Effector memory CD4-positive, alpha-beta T cell (primary cell): ENCODE results near the gene USP6NL.

ENCODE experiments used
- DNase-seq, 3 donors: peaks; one replicate each; pipeline ENCODE4 v3.0.0-alpha.2; 2020
- H3K27ac ChIP-seq: 2 replicates; pipeline ENCODE4 v1.7.0; 2013; ENCODE audit warnings: mild to moderate bottlenecking, low read length, moderate library complexity; ENCODE audit not compliant: insufficient read depth, poor library complexity, severe bottlenecking
- H3K27me3 ChIP-seq: replicated peaks from 2 replicates; pipeline ENCODE4 v1.7.0; 2013; ENCODE audit warnings: mild to moderate bottlenecking, low read length; ENCODE audit not compliant: insufficient read depth, control insufficient read depth, poor library complexity, severe bottlenecking
- H3K36me3 ChIP-seq: 2 replicates; pipeline ENCODE4 v1.7.0; 2013; ENCODE audit warnings: mild to moderate bottlenecking, low read length, moderate library complexity; ENCODE audit not compliant: control insufficient read depth, insufficient read depth
- H3K4me1 ChIP-seq: 2 replicates; pipeline ENCODE4 v1.7.0; 2013; ENCODE audit warnings: low read length, mild to moderate bottlenecking; ENCODE audit not compliant: control insufficient read depth, insufficient read depth, poor library complexity, severe bottlenecking
- H3K4me3 ChIP-seq: 2 replicates; pipeline ENCODE4 v1.7.0; 2013; ENCODE audit warnings: low read length, low read depth, mild to moderate bottlenecking; ENCODE audit not compliant: insufficient read depth, poor library complexity, severe bottlenecking
- H3K9me3 ChIP-seq: 2 replicates; pipeline ENCODE4 v1.7.0; 2013; ENCODE audit warnings: mild to moderate bottlenecking, low read length, moderate library complexity; ENCODE audit not compliant: control insufficient read depth

Gene USP6NL

GRCh38 chr10:11415095-11415494 is 196.4 kb downstream of the USP6NL start:
- Histone ChIP-seq H3K27ac (no peak overlapping the region), H3K27me3 (no peaks in the 10 kb centered on the region), H3K4me3 (no peak overlapping the region), H3K36me3 (no peaks in the 10 kb centered on the region), H3K4me1 (no peaks in the 10 kb centered on the region), H3K9me3 (no peaks in the 10 kb centered on the region)
- DNase-seq, result no peak

- H3K27ac ChIP-seq, result no peak overlapping the region
- DNase-seq, result no peak
- no peaks in the 10 kb centered on the region for H3K36me3 ChIP-seq
- no peaks in the 10 kb centered on the region for H3K9me3 ChIP-seq
- no peaks in the 10 kb centered on the region for H3K4me1 ChIP-seq
- H3K4me3 ChIP-seq, result no peak overlapping the region
- H3K27me3 ChIP-seq, result no peaks in the 10 kb centered on the region
These were observed 197.0 kb downstream of the USP6NL start for GRCh38 chr10:11414314-11415038.

DNA sequence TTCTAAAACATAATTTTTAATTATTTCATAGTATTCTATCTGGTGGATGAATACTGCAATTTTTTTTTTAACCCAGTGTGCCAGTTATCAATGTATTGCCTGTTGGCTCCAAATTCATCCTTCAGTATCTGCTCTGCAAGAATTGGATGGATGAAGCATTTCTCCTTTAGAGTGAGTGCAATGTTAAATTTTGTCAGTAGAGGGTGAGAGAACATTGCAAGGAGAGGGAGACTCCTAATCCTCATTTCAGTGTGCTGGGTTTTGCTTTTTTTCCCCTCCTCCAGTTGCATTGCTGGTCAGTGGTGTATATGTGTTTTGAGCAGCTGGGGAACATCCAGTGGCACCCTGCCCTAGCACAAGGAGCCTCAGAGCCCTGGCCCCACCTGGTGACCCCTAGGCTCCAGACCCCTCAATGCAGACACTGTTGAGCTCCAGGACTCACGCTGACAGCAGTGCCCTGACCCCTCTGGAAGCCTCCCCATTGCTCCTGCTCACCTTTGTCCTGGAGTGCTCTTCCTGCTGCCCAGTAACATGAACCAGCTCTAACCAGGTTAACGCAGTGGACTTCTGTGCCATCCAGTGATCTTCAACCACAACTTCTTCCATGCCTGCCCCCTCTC is 199.4 kb downstream of the USP6NL start:
- Histone ChIP-seq H3K4me1 (peaks cover 14% of the 10 kb centered on the region), H3K9me3 (no peaks in the 10 kb centered on the region), H3K4me3 (no peak overlapping the region), H3K36me3 (no peaks in the 10 kb centered on the region), H3K27ac (no peak overlapping the region), H3K27me3 (no peaks in the 10 kb centered on the region)
- no peak for DNase-seq

DNA sequence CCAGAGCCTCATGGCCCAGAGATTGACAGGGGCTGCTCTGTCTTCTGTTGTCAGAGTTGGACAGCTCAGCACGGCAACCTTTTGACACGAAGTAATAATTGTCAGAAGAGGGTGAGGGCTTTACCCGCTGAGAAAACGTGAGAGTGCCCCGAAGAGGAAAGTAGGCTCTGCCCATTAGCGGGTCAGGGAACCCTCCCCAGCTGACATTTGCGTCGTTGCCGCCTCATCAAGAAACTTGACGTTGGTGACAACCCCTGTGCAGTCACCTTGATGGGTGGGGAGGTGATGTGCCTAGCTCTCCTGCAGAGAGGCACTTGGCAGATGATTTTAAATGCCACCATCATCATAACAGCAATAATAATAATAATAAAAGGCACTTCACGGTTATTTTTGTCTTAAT is 202.1 kb downstream of the USP6NL start:
- no peaks in the 10 kb centered on the region for H3K27me3 ChIP-seq
- H3K36me3 ChIP-seq, result no peaks in the 10 kb centered on the region
- no peak for DNase-seq
- H3K4me3 ChIP-seq, result no peak overlapping the region
- H3K4me1 ChIP-seq, result peaks cover 14% of the 10 kb centered on the region
- no peak overlapping the region for H3K27ac ChIP-seq
- H3K9me3 ChIP-seq, result no peaks in the 10 kb centered on the region

- peak overlapping the region; percentile 11 for H3K4me3 ChIP-seq
- H3K9me3 ChIP-seq, result no peaks in the 10 kb centered on the region
- peaks cover 14% of the 10 kb centered on the region for H3K4me1 ChIP-seq
- no peaks in the 10 kb centered on the region for H3K27me3 ChIP-seq
- no peak overlapping the region for H3K27ac ChIP-seq
- DNase-seq, result no peak
- no peaks in the 10 kb centered on the region for H3K36me3 ChIP-seq
These were observed 203.5 kb downstream of the USP6NL start for GRCh38 chr10:11407939-11408338.

DNA sequence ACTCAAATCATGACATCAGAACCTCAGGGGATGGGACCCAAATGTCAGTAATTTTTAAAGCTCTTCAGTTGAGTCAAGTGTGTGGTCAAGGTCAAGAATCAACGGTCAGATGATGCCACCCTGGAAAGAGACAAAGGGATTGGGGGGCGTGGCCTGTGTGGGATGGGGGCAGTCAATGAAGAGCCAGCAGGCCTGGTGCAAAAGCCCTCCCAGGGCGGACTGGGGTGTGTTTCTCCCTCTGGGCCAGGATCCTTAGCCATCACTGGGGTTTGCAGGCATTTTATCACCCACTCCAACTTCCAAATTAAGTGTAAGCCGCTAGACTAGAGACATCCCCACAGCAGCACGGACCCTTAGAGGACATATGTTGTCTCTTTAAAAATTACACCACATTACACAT is 204.7 kb downstream of the USP6NL start:
- H3K27ac ChIP-seq, result no peak overlapping the region
- peaks cover 20% of the 10 kb centered on the region for H3K4me1 ChIP-seq
- no peaks in the 10 kb centered on the region for H3K36me3 ChIP-seq
- no peak for DNase-seq
- no peaks in the 10 kb centered on the region for H3K27me3 ChIP-seq
- no peak overlapping the region for H3K4me3 ChIP-seq
- no peaks in the 10 kb centered on the region for H3K9me3 ChIP-seq

DNA sequence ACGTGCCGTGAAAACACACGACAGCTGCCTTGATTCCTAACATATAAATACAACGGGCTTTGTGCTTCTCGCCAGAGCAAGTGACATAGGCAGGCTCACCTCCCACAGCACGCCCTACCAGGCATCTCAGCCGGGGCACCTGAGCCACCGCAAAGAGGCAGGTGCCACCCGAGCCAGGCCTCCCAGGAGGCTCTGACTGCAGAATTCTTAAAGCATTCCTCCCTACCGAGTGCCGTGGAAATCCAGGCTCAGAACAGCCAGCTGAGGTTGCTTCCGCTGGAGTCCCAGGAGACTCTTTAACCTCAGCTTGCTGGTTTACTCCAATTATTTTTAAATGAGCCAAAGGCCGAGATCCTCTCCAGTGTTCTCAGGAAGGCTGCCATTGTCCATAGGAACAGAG is 206.5 kb downstream of the USP6NL start:
- Histone ChIP-seq H3K4me1 (peaks cover 33% of the 10 kb centered on the region), H3K27me3 (no peaks in the 10 kb centered on the region), H3K4me3 (no peak overlapping the region), H3K27ac (no peak overlapping the region), H3K9me3 (no peaks in the 10 kb centered on the region), H3K36me3 (no peaks in the 10 kb centered on the region)
- DNase-seq, result no peak
